GM19025 (cell line): ENCODE data around the gene ACBD5.
"Not testable (repeated sequence)": the region's sequence is repeated elsewhere in the genome, so short reads cannot be mapped to it uniquely, and the experiment has no call there.

Experiments used
- ATAC-seq: cut with Tn5 transposase; IDR thresholded peaks from one replicate; pipeline ENCODE4 v1.9.1; 2021; ENCODE audit warnings: mild to moderate bottlenecking, low read depth, moderate library complexity; ENCODE audit not compliant: unreplicated experiment

ACBD5 gene

GRCh38 chr10:27240212-27241009 lies at the start of gene ACBD5:
Gene ACBD5 (minus strand): TSS chr10:27240797. CDS start chr10:27240688, 109 bp downstream.
- peak; percentile 43 for ATAC-seq

GRCh38 chr10:27285093-27285492 lies 44.5 kb upstream of the ACBD5 start:
- ATAC-seq, result no peak

GRCh38 chr10:27276581-27276980 lies 36.0 kb upstream of the ACBD5 start:
- ATAC-seq, result no peak

DNA sequence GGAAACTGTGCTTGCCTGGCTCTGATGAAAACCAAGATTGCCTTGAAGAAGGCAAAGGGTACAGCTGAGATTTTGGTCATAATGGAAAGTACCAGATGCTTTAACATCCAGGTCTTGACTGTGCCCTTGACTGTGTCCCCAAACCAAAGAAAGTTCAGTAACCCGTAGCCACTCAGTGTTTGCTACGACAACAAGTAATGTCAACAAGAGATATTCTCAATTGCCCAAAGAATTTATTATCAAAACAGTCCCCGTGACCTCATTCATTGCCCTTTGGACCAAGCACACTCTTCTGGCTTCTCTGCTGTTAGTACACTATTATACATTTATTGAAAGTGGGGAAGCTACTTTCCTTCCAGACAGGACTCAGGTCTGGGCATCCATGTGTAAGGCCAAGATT lies 25.4 kb upstream of the ACBD5 start:
- not testable (repeated sequence) for ATAC-seq

DNA sequence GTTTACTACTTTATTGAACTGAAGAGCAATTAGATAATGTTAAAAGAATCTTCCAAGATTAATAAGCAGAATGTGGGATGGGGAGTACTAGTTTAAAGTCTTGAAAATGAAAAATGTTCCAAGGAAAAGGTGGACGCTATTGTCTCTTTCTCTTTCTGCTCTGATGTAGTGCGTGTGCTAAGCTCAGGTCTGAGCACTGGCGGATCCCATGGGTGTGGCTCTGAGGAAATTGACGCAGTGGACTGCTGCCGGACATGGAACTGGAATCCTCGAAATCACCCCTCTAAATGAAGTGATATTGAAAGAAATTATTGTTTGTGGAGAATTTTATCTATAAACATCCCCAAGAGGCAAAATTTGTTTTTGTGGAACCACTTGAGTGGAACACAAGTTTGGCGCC lies 22.2 kb upstream of the ACBD5 start:
- not testable (repeated sequence) for ATAC-seq

GRCh38 chr10:27258838-27259812 lies 18.5 kb upstream of the ACBD5 start:
- ATAC-seq, result peak; percentile 57

DNA sequence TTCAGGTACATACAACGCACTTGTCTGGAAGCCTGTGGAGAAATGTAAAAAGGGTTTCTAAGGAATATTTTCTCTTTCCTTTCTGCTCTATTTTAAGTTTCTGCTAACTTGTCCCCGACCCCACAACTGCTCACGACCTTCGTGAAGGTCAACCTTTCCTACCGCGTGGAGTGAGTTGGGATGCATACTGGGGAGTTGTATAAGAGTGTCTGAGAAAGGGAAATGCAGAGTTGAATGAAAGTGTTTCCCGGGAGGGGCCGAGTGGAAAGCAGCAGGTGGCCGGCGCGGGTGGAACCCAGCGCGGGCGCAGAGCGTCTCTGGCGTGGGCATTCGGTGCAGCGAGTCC lies 17.9 kb upstream of the ACBD5 start:
- ATAC-seq, result no peak

GRCh38 chr10:27256299-27257189 lies 15.9 kb upstream of the ACBD5 start:
- ATAC-seq, result no peak

DNA sequence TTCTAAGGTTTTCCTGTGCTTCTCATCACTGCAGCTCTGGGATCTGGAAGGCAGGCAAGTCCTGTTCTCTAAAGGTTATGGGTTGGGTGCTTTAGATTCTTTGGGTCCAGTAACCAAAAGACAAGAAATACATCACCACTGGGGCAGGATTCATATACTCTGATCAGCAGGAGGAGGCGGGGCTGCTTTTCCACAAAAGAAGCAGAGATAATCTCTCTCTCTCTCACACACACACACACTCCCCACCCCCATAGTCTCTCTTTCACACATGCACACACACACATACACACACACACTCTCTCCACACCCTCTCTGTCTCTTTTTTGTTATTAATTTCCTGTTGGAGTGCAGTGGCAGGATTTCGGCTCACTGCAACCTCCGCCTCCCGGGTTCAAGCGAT lies 13.0 kb upstream of the ACBD5 start:
- no peak for ATAC-seq

- ATAC-seq, result peak; percentile 100
Observed at GRCh38 chr10:27252267-27253000, 11.8 kb upstream of the ACBD5 start.

- no peak for ATAC-seq
Observed at GRCh38 chr10:27251554-27251953, 11.0 kb upstream of the ACBD5 start.

- ATAC-seq, result no peak
Observed at GRCh38 chr10:27248215-27248614, 7.6 kb upstream of the ACBD5 start.

DNA sequence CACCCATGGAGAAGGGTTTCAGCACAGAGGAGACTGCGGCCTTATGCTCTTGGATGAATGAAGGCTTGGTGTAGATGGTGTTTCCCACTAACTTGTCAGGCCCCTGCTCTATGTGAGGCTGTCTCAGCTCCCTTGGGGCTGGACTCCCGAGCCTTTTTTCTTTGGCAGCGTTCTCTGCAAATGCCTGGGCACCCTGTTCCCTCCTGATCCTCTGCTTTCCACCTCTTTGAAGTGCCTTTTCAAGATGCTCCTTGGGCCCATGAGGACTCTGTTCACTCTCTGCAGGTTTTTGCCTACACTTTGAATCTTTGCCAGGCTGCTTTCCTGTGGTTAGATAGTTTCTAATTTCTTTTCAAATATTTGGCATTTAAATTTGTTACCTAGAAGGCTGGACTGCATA lies 6.8 kb upstream of the ACBD5 start:
- ATAC-seq, result no peak

GRCh38 chr10:27247006-27247405 lies 6.4 kb upstream of the ACBD5 start:
- ATAC-seq, result no peak

- ATAC-seq, result no peak
Observed at GRCh38 chr10:27245836-27246235, 5.2 kb upstream of the ACBD5 start.

DNA sequence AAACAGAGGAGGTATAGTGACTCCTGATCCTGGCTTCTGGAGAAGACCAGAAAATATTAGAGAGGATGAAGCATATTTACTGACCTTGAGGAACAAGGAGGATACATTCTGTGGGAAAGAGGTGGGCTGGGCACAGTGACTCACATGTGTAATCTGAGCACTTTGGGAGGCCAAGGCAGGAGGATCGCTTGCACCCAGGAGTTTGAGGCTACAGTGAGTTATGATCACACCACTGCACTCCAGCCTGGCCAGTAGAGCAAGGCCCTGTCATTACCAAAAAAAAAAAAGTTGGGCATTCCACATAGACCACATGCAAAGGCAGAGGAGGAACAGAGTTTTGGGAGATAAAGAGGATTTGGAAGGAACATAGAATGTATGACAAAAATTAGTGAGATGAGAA lies 4.4 kb upstream of the ACBD5 start:
- ATAC-seq, result no peak

DNA sequence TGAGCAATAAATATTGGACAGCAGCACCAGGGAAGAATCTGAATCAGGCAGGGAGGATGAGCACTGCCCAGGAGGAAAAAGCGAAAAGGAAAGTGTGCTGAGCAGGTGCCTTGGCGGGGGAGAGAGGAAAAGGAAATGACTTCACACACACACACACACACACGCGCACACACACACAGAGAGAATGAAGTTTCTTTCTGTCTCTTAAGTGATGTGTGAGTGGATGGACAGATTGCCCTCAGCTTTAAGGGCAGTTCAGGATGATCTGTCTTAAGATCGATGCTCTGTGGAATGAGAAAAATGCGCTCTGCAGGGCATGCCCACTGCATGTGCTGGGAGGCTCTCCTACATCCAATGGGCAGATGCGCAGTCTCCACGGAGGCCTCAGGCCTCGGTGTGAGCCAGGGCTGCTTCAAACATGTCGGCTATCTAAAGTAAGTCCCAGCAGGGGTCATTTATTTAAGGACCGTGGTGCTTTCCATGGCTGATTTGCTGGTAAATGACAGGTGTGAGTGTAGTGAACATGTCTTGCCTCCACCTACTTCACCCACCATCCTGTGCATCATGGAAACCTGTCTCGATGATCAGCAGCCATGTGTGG lies 2.5 kb upstream of the ACBD5 start:
- peak; percentile 27 for ATAC-seq

DNA sequence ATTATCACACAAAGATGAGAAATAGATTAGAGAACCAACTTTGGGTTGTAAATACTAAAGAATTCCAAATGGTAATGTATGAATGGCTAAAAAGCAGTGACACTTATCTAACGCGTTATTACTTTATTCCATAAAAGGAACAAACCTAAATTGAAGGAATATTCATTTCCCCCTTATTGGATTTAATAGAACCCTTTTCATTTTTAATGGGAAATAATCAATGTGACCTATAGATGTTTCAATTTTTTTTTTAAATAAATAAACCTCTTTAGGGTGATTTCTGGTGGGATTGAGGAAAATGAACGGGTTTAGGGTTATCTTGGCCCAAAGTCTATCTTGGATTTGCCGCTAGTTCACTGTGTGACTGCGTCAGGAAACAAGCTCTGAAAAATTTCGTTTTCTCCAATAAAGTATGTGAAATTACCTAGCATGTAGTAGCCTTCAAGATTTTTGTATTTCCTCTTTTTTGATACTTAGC lies 1.9 kb upstream of the ACBD5 start:
- no peak for ATAC-seq
